GM10266 (cell line): ENCODE data around the gene SNX27.

Experiments used
- DNase-seq: peaks from one replicate; pipeline ENCODE4 v3.0.0; 2012; ENCODE audit errors: extremely low spot score
- CTCF ChIP-seq: IDR thresholded peaks from 2 replicates; pipeline ENCODE4 v1.5.1; 2012; ENCODE audit warnings: mild to moderate bottlenecking, low read depth; ENCODE audit not compliant: control insufficient read depth, insufficient read depth; ENCODE audit errors: missing control alignments

SNX27 gene

GRCh38 chr1:151713874-151714273, 102.0 kb downstream of the SNX27 start:
- DNase-seq = no peak
- no peak for TF ChIP-seq CTCF

GRCh38 chr1:151714820-151715725, 103.2 kb downstream of the SNX27 start:
- DNase-seq = no peak
- no peak for TF ChIP-seq CTCF

- no peak for TF ChIP-seq CTCF
- no peak for DNase-seq
Measured at GRCh38 chr1:151715726-151716404, 104.0 kb downstream of the SNX27 start.

GRCh38 chr1:151716405-151716762, 104.5 kb downstream of the SNX27 start:
- DNase-seq = no peak
- TF ChIP-seq CTCF = no peak

- no peak for DNase-seq
- TF ChIP-seq CTCF = no peak
Measured at GRCh38 chr1:151716771-151717631, 105.2 kb downstream of the SNX27 start, which contains the start of gene CELF3. CELF3 (minus strand) TSS chr1:151716803; CDS start chr1:151716020, 783 bp downstream.

- no peak for TF ChIP-seq CTCF
- no peak for DNase-seq
Measured at GRCh38 chr1:151718011-151718431, 106.2 kb downstream of the SNX27 start.
